DND-41 (cell line): ENCODE measurements around the gene TAF11L3.

Source experiments
- EZH2 ChIP-seq: IDR thresholded peaks from 3 replicates; pipeline ENCODE4 v1.6.1; 2012; ENCODE audit warnings: borderline replicate concordance, low read depth, mild to moderate bottlenecking, moderate library complexity, low read length, inconsistent platforms; ENCODE audit not compliant: severe bottlenecking
- TF ChIP-seq, protein P1 (sequence below): IDR thresholded peaks from 2 replicates; pipeline ENCODE4 v1.5.1; 2012; ENCODE audit warnings: borderline replicate concordance, low read length, moderate library complexity, mild to moderate bottlenecking; ENCODE audit not compliant: poor library complexity, severe bottlenecking; ENCODE audit errors: extremely low read depth

DNA sequence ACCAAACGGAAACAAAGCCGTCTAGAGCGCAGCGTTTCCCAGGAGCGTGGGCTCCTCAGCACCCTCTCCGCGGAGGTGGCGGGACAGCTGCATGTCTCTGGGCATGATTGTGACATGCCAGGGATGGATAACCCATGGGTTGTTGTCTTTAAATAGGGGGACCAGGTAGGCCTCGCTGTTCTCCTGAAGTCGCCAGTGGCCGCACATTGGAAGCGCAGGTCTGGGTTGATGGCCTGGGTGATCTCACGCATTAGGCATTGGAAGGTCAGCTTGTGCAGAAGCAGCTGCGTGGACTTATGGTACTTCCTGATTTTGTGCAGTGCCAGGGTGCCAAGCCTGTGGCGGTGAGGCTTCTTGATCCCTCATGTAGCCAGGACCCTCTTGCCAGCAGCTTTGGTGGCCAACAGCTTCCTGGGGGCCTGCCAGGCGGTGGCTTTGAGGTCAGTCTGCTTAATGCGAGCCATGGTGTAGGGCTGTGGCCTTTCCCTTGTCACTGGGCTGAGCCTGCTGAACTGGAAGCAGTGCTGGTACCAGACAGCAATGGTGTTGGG lies 6.3 kb upstream of the TAF11L3 start:
- TF ChIP-seq, protein P1, sequence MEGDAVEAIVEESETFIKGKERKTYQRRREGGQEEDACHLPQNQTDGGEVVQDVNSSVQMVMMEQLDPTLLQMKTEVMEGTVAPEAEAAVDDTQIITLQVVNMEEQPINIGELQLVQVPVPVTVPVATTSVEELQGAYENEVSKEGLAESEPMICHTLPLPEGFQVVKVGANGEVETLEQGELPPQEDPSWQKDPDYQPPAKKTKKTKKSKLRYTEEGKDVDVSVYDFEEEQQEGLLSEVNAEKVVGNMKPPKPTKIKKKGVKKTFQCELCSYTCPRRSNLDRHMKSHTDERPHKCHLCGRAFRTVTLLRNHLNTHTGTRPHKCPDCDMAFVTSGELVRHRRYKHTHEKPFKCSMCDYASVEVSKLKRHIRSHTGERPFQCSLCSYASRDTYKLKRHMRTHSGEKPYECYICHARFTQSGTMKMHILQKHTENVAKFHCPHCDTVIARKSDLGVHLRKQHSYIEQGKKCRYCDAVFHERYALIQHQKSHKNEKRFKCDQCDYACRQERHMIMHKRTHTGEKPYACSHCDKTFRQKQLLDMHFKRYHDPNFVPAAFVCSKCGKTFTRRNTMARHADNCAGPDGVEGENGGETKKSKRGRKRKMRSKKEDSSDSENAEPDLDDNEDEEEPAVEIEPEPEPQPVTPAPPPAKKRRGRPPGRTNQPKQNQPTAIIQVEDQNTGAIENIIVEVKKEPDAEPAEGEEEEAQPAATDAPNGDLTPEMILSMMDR: no peak
- TF ChIP-seq EZH2: no peak
